AG09309 (cell line): ENCODE results near the gene NLE1.
A peak's percentile ranks its signal among the peaks of the same experiment; 100 is the strongest.

Experiments used
- DNase-seq: peaks from one replicate; pipeline ENCODE4 v3.0.0-alpha.2; 2010; ENCODE audit warnings: low read depth
- H3K4me3 ChIP-seq: 2 replicates; pipeline ENCODE4 v1.5.1; 2011; ENCODE audit warnings: mild to moderate bottlenecking, low read depth, low read length, moderate library complexity; ENCODE audit not compliant: control insufficient read depth
- TF ChIP-seq, protein P1 (sequence below): IDR thresholded peaks from 2 replicates; pipeline ENCODE4 v1.5.1; 2011; ENCODE audit warnings: mild to moderate bottlenecking, low read depth, low read length, inconsistent platforms; ENCODE audit not compliant: insufficient read depth, control insufficient read depth; ENCODE audit errors: missing control alignments

Gene NLE1

DNA sequence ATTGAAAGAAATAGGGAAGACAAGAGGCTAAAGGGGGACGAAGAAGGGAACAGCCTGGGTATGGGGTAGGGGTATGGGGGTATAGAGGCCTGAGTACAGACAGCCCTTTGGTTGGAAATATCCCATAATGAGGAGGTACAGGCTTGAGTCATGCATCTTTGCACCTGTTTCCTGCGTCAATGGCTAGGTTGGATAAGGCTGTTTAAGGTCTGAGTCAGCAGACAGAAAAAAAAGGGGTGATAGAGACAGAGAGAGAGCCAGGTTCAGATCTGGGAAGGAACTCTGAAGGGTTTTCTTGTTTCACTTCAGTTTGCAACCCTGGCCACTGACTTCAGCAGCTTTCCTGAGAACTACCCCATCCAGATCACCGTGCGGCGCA, 12.1 kb downstream of the NLE1 start:
- DNase-seq, result no peak

DNA sequence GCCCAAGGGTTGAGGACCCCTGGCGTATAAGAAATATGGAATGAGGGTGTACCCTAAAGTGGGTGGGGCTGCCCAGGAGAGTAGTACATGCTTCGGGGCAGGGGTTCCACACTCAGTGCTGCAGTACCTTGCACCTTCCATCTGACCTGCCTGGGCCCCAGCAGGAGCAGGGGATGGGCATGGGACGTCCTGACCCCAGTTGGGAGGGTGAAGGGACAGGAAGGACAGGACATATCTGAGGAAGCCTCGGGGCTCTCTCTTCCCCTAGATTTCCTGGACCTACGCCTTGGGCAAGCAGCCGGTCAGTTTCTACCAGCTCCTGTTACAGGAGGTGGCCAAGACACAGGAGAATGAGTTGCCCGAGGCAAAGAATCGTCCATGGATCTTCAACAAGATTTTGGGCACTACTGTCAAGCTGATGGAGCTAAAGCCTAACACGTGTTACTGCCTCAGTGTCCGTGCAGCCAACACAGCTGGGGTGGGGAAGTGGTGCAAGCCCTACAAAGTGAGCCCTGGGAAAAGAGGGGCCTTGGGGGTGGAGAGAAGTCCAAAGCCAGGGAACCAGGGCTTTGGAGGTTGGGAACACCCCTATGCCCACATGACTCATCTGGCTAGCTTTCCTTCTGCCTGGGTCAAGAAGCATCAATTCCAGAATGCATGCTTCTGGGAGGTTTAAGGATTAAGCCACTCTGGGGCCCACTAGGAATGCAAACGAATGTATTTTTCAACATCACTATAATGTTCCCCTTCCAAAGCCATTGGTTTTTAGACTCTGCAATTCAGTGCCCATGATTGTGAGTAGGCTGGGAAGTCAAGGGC, 12.7 kb downstream of the NLE1 start:
- DNase-seq, result no peak
- TF ChIP-seq, protein P1, sequence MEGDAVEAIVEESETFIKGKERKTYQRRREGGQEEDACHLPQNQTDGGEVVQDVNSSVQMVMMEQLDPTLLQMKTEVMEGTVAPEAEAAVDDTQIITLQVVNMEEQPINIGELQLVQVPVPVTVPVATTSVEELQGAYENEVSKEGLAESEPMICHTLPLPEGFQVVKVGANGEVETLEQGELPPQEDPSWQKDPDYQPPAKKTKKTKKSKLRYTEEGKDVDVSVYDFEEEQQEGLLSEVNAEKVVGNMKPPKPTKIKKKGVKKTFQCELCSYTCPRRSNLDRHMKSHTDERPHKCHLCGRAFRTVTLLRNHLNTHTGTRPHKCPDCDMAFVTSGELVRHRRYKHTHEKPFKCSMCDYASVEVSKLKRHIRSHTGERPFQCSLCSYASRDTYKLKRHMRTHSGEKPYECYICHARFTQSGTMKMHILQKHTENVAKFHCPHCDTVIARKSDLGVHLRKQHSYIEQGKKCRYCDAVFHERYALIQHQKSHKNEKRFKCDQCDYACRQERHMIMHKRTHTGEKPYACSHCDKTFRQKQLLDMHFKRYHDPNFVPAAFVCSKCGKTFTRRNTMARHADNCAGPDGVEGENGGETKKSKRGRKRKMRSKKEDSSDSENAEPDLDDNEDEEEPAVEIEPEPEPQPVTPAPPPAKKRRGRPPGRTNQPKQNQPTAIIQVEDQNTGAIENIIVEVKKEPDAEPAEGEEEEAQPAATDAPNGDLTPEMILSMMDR, result no peak

More for the DNA sequence above, 12.1 kb downstream of the NLE1 start:
- TF ChIP-seq, protein P1, result no peak
- no peak overlapping the region for H3K4me3 ChIP-seq

DNA sequence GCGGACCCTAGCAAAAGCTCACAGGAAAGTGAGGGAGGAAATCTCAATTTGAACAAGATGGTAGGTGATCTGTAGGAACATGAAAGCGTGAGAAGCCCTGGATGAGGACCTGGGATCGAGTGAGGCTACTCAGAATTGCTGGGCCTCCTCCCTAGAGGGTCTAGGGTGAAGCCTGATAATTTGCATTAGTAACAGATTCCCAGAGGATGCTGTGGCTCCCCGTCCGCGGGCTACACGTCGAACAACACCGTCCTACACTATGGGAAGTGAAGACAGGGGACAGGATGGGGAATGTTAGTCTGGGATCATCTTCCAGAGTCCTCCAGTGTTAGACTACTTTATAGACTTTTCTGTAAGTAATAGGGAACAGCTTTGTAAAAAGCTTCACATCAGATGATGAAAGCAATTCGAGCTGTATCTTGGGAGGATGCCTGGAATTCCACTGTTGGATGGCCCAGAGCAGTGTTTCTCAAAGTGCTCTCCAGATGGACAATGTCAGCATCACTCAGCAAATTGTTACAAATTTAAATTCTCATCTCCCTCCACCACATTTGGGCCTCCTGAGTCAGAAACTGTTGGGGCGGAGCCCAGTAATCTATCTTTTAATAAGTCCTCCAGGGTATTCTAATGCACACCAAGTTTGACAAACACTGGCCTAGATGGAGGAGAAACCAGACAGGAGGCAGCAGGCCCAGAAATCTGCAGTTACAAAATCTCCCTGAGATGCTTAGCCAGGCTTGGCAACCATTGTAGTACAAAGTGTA, 14.2 kb downstream of the NLE1 start:
- H3K4me3 ChIP-seq, result no peak overlapping the region
- TF ChIP-seq, protein P1, result no peak
- DNase-seq, result peak; percentile 75

More for the DNA sequence above, 12.7 kb downstream of the NLE1 start:
- H3K4me3 ChIP-seq, result no peak overlapping the region

DNA sequence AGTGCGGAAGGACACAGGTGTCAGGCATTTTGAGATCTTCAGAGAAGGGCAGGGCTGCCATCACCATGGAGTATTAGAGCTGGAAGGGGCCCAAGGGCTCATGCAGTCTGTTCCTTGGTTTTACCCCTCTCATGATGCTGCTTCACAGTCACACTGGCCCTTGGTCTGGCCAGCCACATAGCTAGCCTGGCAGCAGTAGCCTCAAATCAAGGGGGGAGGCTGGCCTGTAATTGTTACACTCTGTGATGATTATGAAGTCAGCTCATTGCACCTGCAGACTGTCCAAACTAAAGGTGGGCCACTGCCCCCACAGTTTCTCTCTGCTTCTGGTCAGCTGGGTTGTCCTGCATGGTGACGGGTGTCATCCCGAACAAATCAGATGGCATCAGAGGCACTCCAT, 20.8 kb downstream of the NLE1 start, which contains the start of gene FNDC8:
Gene FNDC8 (plus strand): TSS at position 301 of the 400 bp plus-strand sequence. CDS start 79 bp downstream, at position 380.
- TF ChIP-seq, protein P1, result no peak
- DNase-seq, result no peak
- no peak within 1 kb of the TSS for H3K4me3 ChIP-seq

DNA sequence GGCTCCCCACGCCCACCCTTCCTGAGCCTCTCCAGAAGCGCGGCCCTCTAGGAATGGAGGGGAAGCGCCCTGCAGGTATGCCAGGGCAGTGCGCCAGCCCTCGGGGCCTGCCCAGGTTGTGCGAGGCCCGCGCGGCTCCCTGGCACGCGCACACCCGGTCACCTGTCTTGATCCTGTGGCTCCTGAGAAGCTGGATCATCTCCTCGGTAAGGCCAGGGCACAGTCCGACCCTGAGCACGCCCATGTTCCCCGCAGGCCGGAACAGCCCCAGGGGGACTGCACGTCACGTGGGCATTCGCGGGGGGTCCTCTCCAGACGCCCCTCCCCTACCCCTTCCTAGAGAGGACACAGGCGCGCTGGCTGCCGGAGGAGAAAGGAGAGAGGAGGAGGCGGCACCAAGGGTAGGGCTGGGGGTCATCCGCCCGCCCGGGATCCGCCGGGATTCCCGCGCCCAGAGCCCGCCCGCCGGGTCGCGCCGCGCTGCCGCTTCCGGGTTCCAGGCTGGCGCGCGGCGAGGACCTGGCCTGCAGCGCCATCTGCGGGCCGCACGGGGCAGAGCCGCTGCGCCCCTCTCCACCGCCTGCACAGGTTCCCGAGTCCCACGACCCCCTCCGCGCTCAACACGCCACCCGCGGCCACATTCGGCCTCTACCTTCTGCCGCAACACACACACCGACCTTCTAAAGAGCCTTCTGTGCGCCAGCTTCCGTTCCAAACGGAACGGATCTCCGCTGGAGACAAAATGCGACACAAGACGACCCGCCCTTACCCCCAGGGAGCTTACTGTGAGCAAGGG, 22.5 kb downstream of the NLE1 start, which contains the start of gene RAD51D:
Gene RAD51D (minus strand): TSS at position 491 of the 796 bp plus-strand sequence. CDS start 247 bp downstream, at position 244.
- H3K4me3 ChIP-seq, result peak within 1 kb of the TSS; percentile 98
- TF ChIP-seq, protein P1, result peak; percentile 73
- DNase-seq, result no peak

DNA sequence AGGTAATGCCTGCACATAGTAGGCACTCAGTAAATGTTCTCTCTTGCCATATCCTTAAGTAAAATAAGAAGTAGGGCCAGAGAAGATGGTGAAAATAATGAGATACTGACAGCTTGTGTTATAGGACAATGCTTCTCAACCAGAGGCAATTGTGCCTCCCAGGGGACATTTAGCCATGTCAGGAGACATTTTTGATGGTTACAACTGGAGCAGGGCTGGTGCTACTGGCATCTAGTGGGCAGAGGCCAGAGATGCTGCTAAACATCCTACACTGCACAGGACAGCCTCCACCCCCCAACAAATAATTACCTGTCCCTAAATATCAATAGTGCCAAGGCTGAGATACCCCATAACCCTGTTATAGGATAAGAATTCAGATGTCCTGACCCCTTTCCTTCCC, 24.1 kb downstream of the NLE1 start:
- H3K4me3 ChIP-seq, result no peak overlapping the region
- no peak for DNase-seq
- TF ChIP-seq, protein P1, result peak; percentile 34
